ENCODE measurements around the gene APLF.

The APLF gene, protein sequence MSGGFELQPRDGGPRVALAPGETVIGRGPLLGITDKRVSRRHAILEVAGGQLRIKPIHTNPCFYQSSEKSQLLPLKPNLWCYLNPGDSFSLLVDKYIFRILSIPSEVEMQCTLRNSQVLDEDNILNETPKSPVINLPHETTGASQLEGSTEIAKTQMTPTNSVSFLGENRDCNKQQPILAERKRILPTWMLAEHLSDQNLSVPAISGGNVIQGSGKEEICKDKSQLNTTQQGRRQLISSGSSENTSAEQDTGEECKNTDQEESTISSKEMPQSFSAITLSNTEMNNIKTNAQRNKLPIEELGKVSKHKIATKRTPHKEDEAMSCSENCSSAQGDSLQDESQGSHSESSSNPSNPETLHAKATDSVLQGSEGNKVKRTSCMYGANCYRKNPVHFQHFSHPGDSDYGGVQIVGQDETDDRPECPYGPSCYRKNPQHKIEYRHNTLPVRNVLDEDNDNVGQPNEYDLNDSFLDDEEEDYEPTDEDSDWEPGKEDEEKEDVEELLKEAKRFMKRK

DNA sequence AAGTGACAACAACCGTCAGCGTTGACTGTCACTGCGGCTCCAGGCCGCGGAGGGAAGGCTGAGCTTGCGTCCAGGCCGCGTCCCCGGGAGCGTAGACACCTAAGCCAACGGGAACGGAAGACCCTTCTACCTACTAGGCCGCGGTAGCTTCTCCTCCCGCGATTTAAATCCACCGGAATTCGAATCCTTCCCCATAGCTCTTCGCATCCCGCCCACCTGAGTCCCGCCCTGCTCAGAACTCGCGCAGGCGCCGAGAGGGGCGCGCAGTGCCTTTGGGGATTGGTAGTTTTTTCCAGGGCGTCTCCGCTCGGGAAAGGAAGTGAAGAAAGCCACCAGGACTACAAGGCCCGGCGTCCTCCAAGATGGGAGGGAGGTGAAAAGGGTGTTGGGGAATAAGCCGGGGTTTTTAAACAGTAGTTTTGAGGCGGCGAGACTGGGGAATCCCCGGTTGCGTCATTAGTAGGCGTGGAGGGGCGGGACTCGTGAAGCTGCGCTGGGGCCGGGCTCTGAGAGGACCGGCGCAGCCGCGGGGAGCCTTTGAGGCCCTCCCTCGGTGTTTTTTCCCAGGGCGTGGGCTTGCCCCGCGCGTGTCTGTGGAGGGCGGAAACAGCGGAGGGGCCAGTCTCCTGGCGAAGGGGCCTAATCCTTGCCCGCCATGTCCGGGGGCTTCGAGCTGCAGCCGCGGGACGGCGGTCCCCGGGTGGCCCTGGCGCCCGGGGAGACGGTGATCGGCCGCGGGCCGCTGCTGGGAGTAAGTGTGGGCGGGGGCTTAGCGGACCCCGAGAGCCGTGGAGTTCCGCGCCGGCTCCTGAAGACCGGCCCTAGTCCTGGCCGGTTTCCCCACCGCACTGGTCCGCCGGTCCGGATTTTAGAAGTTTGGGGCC lies at the start of gene APLF, which contains the start of gene FBXO48:
Gene APLF (plus strand): TSS at position 509 of the 884 bp plus-strand sequence. CDS start 147 bp downstream, at position 656.
Gene FBXO48 (minus strand): TSS at position 218 of the 884 bp plus-strand sequence. CDS start 2,149 bp downstream, outside the sequence.
- Mint-ChIP-seq H3K27ac (peak within 1 kb of the TSS; percentile 96), H3K27me3 (no peaks in the 10 kb centered on the region), H3K36me3 (peaks cover 3% of the 10 kb centered on the region), H3K4me1 (peaks cover 49% of the 10 kb centered on the region), H3K9me3 (no peaks in the 10 kb centered on the region), H3K4me3 (peak within 1 kb of the TSS; percentile 94)
- CTCF ChIA-PET: interaction anchor here (0.5 to 4.9 kb wide), 8 partner anchors 20 to 535 kb away, joined by 3 to 65 read pairs (median 4); no protein-coding TSS in a partner anchor
- peak; percentile 99 for DNase-seq

DNA sequence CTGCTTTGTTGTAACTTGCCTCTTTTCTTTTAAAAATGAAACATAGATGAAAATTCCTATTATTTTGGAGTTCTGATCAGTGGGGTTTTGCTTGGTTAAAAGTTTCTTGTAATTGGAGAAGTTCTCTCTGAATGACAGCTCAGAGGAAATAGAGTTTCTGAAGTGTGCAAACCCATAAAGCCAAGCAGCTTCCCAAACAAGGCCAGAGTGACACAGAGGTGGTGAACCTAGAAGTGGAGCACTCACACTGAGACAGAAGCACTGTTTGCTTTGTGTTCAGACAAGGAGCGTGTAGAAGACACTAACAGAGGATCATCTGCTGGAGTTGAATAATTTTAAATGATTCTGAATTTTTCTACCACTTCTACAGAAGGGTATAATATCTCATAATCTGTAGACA lies 49.5 kb upstream of the APLF start:
- H3K27ac Mint-ChIP-seq: no peak overlapping the region
- H3K9me3 Mint-ChIP-seq: no peaks in the 10 kb centered on the region

DNA sequence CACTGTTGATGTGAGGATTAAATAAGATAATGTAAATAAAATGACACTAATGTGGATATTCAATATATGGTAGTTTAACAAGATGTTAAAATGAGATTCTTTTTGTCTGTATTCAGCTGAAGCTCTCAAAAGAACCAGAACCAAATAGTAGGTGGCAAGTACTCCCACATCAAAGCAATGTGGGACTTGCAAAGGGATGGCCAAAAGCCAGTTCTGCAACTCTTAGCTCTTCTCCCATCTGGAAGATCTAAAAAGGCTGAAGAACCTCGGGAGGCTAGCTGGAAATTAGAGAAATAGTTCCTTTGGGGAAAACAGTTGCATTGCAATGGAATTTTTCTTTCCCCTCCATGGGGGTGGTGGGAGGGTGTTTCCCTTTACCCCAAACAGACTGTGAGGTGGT lies 49.0 kb upstream of the APLF start:
- CTCF ChIA-PET: interaction anchor here (2.0 kb wide), 1 partner anchor 23 kb away, joined by 7 read pairs; no protein-coding TSS in a partner anchor
- H3K9me3 Mint-ChIP-seq: no peaks in the 10 kb centered on the region
- peaks cover 3% of the 10 kb centered on the region for H3K4me1 Mint-ChIP-seq
- peaks cover 21% of the 10 kb centered on the region for H3K27me3 Mint-ChIP-seq
- H3K4me3 Mint-ChIP-seq: no peak overlapping the region
- no peak overlapping the region for H3K27ac Mint-ChIP-seq
- no peak for DNase-seq
- no peaks in the 10 kb centered on the region for H3K36me3 Mint-ChIP-seq

More for the DNA sequence above, 49.5 kb upstream of the APLF start:
- H3K4me3 Mint-ChIP-seq: no peak overlapping the region
- no peak for DNase-seq
- CTCF ChIA-PET: interaction anchor here (2.0 kb wide), 1 partner anchor 24 kb away, joined by 7 read pairs; no protein-coding TSS in a partner anchor
- peaks cover 3% of the 10 kb centered on the region for H3K4me1 Mint-ChIP-seq
- H3K27me3 Mint-ChIP-seq: peaks cover 21% of the 10 kb centered on the region
- no peaks in the 10 kb centered on the region for H3K36me3 Mint-ChIP-seq

DNA sequence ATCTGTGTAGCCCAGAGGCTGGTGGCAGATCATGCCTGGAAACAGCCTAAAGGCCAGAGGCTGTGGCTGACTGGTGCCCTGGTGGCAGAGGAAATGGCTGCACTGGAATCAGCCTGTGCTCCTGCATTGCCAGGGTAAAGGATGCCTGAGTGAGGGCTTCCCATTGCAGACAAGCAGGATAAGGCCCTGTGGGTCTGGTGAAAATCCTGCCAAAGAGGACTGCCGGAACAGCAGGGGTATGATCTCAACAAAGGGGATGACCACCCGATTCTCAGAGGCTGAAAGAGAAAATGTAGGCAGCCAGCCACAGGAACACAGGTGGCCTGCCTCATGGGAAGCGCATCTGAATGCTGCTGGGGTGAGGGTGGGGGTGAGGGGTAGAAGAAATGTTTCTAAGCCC lies 48.5 kb upstream of the APLF start:
- CTCF ChIA-PET: interaction anchor here (2.0 kb wide), 1 partner anchor 23 kb away, joined by 7 read pairs; no protein-coding TSS in a partner anchor

DNA sequence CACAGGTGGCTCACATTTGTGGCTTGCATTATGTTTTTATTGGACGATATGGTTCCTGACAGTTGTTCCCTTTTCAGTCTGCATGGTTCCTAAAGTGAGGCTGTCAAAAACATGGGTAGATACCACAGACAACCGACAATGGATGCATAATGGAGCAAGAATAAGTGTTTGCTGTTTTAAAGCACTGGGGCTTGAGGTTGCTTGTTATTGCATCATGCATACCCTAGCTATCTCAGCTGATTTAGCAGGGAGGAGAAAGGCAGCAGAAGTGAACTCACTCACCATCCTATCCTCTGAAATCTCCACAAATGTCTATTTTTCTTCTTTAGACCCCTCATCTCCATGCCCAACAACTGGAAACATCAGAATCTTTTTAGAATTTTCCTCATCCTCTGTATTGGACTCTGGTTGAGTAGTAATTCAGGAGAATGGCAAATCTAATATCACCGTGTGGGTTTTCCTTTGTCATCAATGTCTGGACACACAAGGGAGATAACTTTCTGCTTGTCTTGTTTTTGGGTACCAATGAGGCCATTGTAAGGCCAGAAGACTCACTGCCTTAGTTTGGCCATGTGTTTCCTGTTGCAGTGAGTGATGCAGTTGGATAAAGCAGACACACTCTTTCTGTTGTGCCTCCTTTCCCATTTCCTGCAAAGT lies 47.0 kb upstream of the APLF start:
- CTCF ChIA-PET: no interaction called here
- no peak overlapping the region for H3K27ac Mint-ChIP-seq
- peaks cover 21% of the 10 kb centered on the region for H3K27me3 Mint-ChIP-seq
- no peak for DNase-seq
- no peaks in the 10 kb centered on the region for H3K36me3 Mint-ChIP-seq
- no peaks in the 10 kb centered on the region for H3K9me3 Mint-ChIP-seq
- no peak overlapping the region for H3K4me3 Mint-ChIP-seq
- peaks cover 3% of the 10 kb centered on the region for H3K4me1 Mint-ChIP-seq

More for the DNA sequence above, 48.5 kb upstream of the APLF start:
- Mint-ChIP-seq H3K4me3 (no peak overlapping the region), H3K36me3 (no peaks in the 10 kb centered on the region), H3K27ac (no peak overlapping the region), H3K4me1 (peaks cover 3% of the 10 kb centered on the region), H3K27me3 (peaks cover 21% of the 10 kb centered on the region), H3K9me3 (no peaks in the 10 kb centered on the region)
- no peak for DNase-seq

DNA sequence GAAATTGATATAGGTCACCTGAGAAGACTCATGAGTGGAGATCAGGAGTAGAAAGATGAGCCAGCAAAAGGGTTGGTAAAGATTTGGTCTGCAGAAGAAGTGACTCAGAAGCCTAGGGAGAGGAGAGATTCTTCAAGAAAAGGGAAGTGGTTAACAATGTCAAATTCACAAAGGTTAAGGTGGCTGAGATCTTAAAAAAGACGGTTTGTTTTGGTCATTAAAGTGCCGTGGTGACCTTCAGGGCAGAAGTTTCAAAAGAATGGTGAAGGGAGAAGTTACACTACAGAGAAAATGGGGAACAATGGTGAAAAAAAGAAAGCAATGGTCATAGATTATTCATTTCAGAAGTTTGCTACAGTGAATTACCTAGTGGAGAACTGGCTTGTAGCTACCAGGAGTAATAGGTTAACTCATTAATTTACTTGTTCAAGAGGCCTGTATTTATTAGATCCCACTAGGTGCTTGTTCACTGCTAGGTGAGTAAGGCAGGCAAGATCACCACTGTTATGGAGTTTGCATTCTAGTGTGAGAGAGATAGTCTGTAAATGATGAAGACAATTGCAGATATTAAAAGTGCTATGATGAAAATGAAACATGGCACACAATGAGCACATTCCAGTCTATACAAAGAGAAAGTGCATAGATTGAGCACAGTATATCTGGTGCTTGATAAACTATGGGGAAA lies 43.3 kb upstream of the APLF start:
- DNase-seq: no peak
- no peaks in the 10 kb centered on the region for H3K27me3 Mint-ChIP-seq
- H3K27ac Mint-ChIP-seq: no peak overlapping the region
- H3K9me3 Mint-ChIP-seq: no peaks in the 10 kb centered on the region
- H3K36me3 Mint-ChIP-seq: no peaks in the 10 kb centered on the region
- CTCF ChIA-PET: no interaction called here
- no peaks in the 10 kb centered on the region for H3K4me1 Mint-ChIP-seq
- H3K4me3 Mint-ChIP-seq: no peak overlapping the region

DNA sequence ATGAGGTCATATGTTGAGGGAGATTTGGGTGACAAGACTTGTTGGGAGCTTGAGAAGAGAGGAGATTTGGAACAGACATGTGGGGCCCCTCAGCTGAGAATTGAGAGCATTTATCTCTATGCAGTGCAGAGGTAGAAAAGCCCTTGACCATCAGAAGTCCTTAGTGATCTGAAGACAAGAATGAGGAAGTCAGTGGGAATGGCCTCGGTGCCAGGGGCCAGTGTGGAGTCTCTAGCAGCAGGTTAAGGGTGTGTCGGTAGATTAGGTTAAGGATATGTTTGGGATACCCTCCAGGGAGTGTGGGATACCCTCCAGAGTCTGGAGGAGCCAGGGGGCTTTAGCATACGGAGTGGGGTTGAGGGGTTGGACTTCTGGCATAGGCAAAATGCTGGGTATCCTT lies 41.9 kb upstream of the APLF start:
- Mint-ChIP-seq H3K4me3 (no peak overlapping the region), H3K9me3 (no peaks in the 10 kb centered on the region), H3K27me3 (no peaks in the 10 kb centered on the region), H3K36me3 (no peaks in the 10 kb centered on the region), H3K4me1 (no peaks in the 10 kb centered on the region), H3K27ac (no peak overlapping the region)
- CTCF ChIA-PET: interaction anchor here (1.0 kb wide), 1 partner anchor 16 kb away, joined by 3 read pairs; no protein-coding TSS in a partner anchor
- DNase-seq: no peak

DNA sequence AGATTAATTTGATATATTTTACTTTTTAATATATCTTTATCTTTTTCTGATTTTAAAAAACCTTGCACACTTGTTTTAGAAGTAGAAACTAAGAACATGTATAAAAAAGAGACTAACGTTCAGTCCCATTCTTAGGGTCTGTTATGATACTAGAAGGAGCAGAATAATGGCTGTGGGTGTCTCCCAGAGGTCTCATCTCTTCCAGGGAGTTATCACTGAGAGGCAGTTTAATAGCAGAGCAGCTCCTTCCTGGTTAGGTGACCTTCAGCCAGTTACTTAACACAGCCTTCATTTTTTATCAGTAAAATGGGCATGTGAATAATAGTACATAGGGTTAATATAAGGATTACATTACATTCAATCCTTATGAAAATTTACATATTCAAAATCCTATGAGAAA lies 40.9 kb upstream of the APLF start:
- CTCF ChIA-PET: interaction anchor here (1.8 kb wide), 1 partner anchor 16 kb away, joined by 6 read pairs; no protein-coding TSS in a partner anchor
- H3K36me3 Mint-ChIP-seq: no peaks in the 10 kb centered on the region
- H3K9me3 Mint-ChIP-seq: no peaks in the 10 kb centered on the region
- H3K4me1 Mint-ChIP-seq: no peaks in the 10 kb centered on the region
- H3K4me3 Mint-ChIP-seq: no peak overlapping the region
- H3K27ac Mint-ChIP-seq: no peak overlapping the region
- peaks cover 3% of the 10 kb centered on the region for H3K27me3 Mint-ChIP-seq
- no peak for DNase-seq

DNA sequence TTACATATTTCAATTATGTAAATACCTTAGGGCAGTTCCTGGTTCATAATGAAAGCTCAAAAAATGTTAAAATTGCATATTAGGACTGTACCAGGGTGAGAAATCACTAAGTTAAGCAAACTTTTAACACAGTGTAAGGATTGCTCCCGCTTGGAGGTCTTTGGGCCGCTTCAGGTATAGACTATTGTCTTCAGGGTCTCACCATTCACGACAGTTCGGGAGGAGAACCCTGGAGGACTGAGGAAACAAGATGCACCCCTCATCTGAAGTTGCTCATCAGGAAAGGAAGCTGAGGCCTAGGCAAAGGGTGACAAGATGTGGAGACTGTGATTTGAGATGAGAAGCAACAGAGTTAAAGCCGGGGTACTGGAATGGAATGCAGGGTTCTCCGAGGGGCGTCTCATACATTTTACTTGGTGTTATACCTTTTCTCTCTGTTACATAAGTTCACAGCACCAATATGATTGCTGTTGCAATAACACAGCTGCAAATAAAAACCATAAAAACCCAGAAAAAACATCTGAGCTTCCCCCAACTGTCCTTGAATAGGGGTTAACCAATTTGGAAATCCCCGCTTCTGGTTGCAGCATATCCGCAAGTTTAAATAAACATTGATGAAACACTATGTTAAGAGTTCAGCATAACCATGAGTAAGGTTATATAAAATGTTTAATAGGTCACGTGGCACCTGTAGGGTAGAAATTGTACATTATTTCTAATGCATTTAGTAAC lies 40.4 kb upstream of the APLF start:
- no peak for DNase-seq
- Mint-ChIP-seq H3K4me1 (no peaks in the 10 kb centered on the region), H3K9me3 (no peaks in the 10 kb centered on the region), H3K27me3 (peaks cover 5% of the 10 kb centered on the region), H3K36me3 (no peaks in the 10 kb centered on the region), H3K4me3 (no peak overlapping the region), H3K27ac (no peak overlapping the region)
- CTCF ChIA-PET: interaction anchor here (1.8 kb wide), 1 partner anchor 15 kb away, joined by 6 read pairs; no protein-coding TSS in a partner anchor

DNA sequence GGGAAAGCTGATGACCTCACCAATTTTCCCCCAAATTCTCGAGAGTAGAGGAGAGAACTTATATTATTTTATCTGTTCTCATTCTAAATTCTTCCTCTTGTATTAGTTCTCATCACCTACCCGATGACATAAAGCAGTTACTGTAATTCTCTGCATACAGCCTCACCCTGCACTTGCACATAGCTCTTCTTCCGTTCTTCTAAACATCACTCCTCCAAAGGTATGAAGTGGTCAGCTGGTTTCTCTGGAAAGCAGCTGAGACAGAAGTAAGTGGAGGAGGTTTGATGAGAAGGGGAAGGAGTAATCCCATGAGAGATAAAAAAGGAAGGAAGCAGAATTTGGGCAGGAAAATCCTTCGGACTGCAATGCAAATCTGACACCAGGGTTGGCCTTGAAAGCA lies 39.3 kb upstream of the APLF start:
- Mint-ChIP-seq H3K4me3 (no peak overlapping the region), H3K27me3 (peaks cover 5% of the 10 kb centered on the region), H3K36me3 (no peaks in the 10 kb centered on the region), H3K4me1 (no peaks in the 10 kb centered on the region), H3K27ac (no peak overlapping the region), H3K9me3 (no peaks in the 10 kb centered on the region)
- DNase-seq: no peak
- CTCF ChIA-PET: interaction anchor here (0.6 to 1.8 kb wide), 4 partner anchors 14 to 137 kb away, joined by 3 to 6 read pairs (median 5); no protein-coding TSS in a partner anchor

DNA sequence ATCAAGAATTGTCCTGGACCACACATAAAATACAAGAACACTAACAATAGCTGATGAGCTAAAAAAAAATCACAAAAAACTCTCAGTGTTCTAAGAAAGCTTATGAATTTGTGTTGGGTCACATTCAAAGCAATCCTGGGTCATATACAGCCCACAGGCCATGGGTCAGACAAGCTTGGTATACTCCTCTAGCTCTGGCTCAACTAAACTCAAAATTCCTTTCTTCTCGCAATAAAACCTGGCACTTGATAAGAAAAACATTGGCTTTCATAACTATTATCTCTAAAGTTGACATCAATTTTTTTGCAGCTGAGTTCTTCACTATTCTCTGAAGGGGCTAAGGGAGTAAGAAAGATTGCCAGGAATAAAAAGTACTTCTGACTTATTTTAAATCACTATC lies 38.6 kb upstream of the APLF start:
- Mint-ChIP-seq H3K36me3 (no peaks in the 10 kb centered on the region), H3K4me1 (no peaks in the 10 kb centered on the region), H3K27ac (no peak overlapping the region), H3K9me3 (no peaks in the 10 kb centered on the region), H3K4me3 (no peak overlapping the region), H3K27me3 (peaks cover 5% of the 10 kb centered on the region)
- CTCF ChIA-PET: interaction anchor here (0.6 to 1.3 kb wide), 3 partner anchors 13 to 137 kb away, joined by 3 to 6 read pairs (median 4); no protein-coding TSS in a partner anchor
- no peak for DNase-seq

DNA sequence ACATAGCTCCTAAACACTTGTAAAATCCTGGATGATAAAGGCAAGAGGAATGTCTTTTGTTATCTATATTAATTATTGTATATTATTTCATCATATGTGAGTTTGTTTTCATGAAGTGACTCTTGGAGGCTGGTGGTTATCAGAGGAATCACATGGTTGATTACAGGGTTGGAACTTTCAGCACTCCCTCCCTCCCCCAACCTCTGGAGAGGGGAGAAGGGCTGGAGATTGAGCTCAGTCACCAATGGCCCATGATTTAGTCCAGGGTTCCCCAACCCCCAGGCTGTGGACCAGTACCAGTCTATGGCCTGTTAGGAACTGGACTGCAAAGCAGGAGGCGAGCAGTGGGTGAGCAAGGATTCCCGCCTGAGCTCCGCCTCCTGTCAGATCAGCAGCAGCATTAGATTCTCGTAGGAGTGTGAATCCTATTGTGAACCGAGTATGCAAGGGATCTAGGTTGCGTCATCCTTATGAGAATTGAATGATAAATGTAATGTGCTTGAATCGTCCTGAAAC lies 38.0 kb upstream of the APLF start:
- no peaks in the 10 kb centered on the region for H3K9me3 Mint-ChIP-seq
- H3K36me3 Mint-ChIP-seq: no peaks in the 10 kb centered on the region
- no peak overlapping the region for H3K4me3 Mint-ChIP-seq
- no peak for DNase-seq
- H3K4me1 Mint-ChIP-seq: no peaks in the 10 kb centered on the region
- peaks cover 5% of the 10 kb centered on the region for H3K27me3 Mint-ChIP-seq
- CTCF ChIA-PET: interaction anchor here (1.2 to 1.3 kb wide), 2 partner anchors 12 to 67 kb away, joined by 4 to 6 read pairs; no protein-coding TSS in a partner anchor
- H3K27ac Mint-ChIP-seq: no peak overlapping the region

All from activated naive CD4-positive, alpha-beta T cell treated with anti-CD3 and anti-CD28 coated beads, Interleukin-2, amount 10 ng/mL, durations not matched to agents 7 days and 5 days (primary cell).